ENCODE data around the gene PAX6.

DNA sequence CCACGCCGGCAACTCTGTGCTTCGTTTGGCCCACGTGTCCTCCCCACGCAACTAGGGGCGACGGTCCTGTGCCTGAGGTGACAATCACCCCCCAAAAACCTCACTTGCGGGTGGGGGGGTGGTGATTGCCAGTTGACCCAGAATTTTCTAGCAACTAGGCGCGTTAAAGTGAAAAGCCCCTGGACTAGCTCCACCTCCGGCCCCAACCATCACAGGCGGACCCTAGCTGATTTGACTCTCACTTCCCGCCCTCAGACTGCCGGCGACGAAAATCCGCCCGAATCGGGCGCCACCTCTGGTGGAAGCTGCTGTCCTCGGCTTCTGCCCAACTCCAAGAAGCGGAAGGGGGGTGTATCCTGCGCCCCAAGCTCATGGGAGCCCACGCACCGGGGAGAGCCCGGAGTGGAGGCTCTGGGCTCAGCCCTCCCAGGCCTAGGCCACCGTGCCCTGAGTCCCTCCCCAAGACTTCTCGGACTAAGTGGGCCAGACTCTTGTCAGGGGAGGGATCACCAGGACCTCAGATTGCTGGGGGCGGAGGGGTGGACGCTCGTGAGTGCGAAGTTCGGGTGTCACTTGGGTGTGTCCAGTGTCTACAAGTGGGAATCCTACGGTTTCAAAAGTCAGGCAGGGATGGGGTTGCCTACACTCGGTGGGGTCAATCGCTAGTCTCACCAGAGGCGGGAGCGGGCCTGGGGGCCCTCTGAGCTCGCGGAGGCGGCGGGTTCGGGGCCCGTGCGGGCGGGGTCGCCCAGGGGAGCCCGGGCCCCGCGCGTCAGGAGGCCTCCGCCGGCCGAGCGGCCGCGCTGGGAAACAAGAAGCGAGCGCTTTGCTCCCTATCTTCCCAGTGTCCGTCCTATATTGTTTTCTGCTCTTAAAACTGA is 12.3 kb downstream of the PAX6 start:
- no peak for TF ChIP-seq ZFP1 (CRISPR knock-in tag; IDR thresholded peaks at IDR 0.05)
- no peak for TF ChIP-seq FOXO4 (CRISPR knock-in tag; conservative IDR thresholded peaks at IDR 0.05)
- TF ChIP-seq RAD21 (CRISPR knock-in tag; IDR thresholded peaks at IDR 0.05) = no peak
- TF ChIP-seq POLR2AphosphoS5 (IDR thresholded peaks at IDR 0.05; ENCODE audit: low read depth, low read length) = no peak
- no peak for TF ChIP-seq GATAD2A (CRISPR knock-in tag; IDR thresholded peaks at IDR 0.05)
- no peak for TF ChIP-seq RFX5 (IDR thresholded peaks at IDR 0.05; ENCODE audit: low read depth, low read length)
- no peak for TF ChIP-seq ZNF382 (CRISPR knock-in tag; IDR thresholded peaks at IDR 0.05; ENCODE audit: borderline replicate concordance)
- no peak for TF ChIP-seq MYNN (CRISPR knock-in tag; IDR thresholded peaks at IDR 0.05; ENCODE audit: low read depth)
- no peak for TF ChIP-seq ZSCAN22 (CRISPR knock-in tag; IDR thresholded peaks at IDR 0.05)
